AG09319 (cell line): Measurements from ENCODE around the gene ABHD14A.

Experiments used
- DNase-seq: peaks from one replicate; pipeline ENCODE4 v3.0.0-alpha.2; 2010; ENCODE audit warnings: low read depth; ENCODE audit errors: extremely low read depth
- TF ChIP-seq, protein P1 (sequence below): IDR thresholded peaks from 2 replicates; pipeline ENCODE4 v1.5.1; 2011; ENCODE audit warnings: low read depth, mild to moderate bottlenecking, inconsistent platforms, low read length, moderate library complexity

ABHD14A gene

DNA sequence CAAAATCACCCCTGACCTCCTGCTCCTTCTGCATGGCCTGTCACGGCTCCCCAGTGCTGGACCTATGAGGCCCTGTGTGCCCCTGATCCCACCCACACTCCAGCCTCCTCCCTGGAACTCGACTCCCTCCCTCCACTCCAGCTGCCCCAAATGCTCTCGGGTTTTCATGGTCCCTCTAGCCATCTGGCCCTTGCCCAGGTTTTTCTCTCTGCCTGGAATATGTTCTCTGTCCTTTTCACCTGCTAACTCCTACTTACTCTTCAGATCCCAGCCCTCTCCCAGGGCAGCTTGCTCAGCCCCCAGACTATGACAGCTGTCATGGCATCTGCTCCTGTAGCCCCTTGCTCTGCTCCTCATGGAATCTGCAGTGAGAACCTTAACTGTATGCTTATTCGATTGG, 51.2 kb downstream of the ABHD14A start:
- TF ChIP-seq, protein P1, sequence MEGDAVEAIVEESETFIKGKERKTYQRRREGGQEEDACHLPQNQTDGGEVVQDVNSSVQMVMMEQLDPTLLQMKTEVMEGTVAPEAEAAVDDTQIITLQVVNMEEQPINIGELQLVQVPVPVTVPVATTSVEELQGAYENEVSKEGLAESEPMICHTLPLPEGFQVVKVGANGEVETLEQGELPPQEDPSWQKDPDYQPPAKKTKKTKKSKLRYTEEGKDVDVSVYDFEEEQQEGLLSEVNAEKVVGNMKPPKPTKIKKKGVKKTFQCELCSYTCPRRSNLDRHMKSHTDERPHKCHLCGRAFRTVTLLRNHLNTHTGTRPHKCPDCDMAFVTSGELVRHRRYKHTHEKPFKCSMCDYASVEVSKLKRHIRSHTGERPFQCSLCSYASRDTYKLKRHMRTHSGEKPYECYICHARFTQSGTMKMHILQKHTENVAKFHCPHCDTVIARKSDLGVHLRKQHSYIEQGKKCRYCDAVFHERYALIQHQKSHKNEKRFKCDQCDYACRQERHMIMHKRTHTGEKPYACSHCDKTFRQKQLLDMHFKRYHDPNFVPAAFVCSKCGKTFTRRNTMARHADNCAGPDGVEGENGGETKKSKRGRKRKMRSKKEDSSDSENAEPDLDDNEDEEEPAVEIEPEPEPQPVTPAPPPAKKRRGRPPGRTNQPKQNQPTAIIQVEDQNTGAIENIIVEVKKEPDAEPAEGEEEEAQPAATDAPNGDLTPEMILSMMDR, result no peak

DNA sequence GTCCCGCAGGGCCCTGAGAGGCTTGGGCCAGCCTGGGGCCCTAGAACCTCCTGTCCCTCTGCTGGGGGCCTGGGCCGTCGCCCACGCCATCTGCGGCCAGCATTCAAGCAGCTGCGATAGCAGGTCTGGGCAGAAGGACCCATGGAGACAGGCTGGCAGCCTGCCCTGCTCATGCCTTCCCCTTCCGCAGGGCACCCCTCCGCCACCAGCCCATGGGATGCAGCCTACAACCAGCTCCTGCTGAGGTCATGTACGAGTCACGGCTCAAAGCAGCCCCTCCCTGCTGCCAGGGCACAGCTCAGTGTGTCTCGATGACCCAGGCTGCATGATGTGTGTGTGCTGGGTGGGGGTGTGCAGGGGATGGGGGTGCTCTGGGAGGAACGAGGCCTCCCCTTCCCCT, 53.7 kb downstream of the ABHD14A start:
- TF ChIP-seq, protein P1, result no peak
- no peak for DNase-seq

More for the DNA sequence above, 51.2 kb downstream of the ABHD14A start:
- no peak for DNase-seq

DNA sequence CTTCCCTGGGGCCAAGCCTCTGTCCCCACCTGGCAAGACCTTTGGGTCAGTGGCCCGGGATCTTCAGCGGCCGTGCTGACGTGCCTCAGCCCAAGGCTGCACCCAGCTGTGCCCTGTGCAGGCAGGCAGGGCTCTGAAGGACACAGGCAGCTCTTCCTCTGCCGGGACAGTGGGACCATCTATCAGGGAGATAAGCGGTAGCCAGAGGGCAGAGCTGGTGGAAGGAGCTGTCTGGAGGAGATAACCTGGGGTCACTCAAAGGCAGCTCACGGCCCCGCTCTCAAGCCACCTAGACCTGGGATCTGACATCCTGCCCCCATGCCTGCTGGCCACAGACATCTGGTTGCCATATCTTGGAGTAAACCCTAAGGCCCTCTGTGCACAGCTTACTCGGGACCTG, 54.2 kb downstream of the ABHD14A start:
- TF ChIP-seq, protein P1, result no peak
- DNase-seq, result no peak

DNA sequence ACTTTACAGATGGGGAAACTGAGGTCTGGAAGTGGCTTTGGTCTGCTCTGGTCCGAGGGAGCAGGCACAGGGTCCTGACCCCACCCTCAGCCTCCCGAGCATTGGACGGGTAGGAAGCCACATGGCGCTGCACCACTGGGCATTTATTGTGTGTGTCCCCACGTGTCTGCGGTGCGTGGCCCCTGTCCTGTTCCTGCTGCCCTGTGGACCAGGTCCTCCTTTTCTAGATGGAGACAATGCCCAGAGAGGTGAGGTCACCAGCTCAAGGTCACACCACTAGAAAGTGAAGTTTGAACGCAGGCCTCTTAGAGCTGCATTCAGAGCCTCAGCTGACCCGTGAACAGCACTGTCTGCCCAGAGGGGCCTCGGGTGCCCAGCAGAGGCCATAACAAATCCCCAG, 54.7 kb downstream of the ABHD14A start:
- TF ChIP-seq, protein P1, result no peak

More for the DNA sequence above, 54.7 kb downstream of the ABHD14A start:
- no peak for DNase-seq
